Upper lobe of left lung (tissue), 4 donors: ENCODE measurements around the gene TSC22D4.

ENCODE experiments used
- CTCF ChIP-seq, 6 experiments: fragments of 450-650 bp in 4 of 6; fragments of 200-600 bp in 2 of 6; sonication (generic) in 2 of 6; IDR thresholded peaks; one replicate each; pipeline ENCODE4 v1.5.1; 2016 to 2019; ENCODE audit warnings: antibody characterized with exemption in 6 of 6
- EP300 ChIP-seq, 4 donors: sonication (generic); formaldehyde crosslinking; IDR thresholded peaks; one replicate each; pipeline ENCODE4 v1.5.1; 2017; ENCODE audit warnings: antibody characterized with exemption in 4 of 4, control low read depth in 2 of 4
- POLR2A ChIP-seq, 4 donors: fragments of 450-650 bp; IDR thresholded peaks; one replicate each; pipeline ENCODE4 v1.5.1; 2016 to 2017; ENCODE audit warnings: antibody characterized with exemption in 4 of 4, mild to moderate bottlenecking in 2 of 4
- POLR2AphosphoS5 ChIP-seq, 2 donors: sonication (generic); formaldehyde crosslinking; IDR thresholded peaks; one replicate each; pipeline ENCODE4 v1.5.1; 2017; ENCODE audit warnings: antibody characterized with exemption in 2 of 2

- TF ChIP-seq CTCF (IDR thresholded peaks at IDR 0.05) (no peak), EP300 (IDR thresholded peaks at IDR 0.05) (no peak), POLR2A (IDR thresholded peaks at IDR 0.05) (no peak), POLR2AphosphoS5 (IDR thresholded peaks at IDR 0.05) (no peak)
These were observed 47.7 kb downstream of the TSC22D4 start for GRCh38 chr7:100431286-100431735.
